ENCODE results near the gene KCNJ15.
"Not testable (repeated sequence)": the region's sequence is repeated elsewhere in the genome, so short reads cannot be mapped to it uniquely, and the experiment has no call there.

Gene KCNJ15

DNA sequence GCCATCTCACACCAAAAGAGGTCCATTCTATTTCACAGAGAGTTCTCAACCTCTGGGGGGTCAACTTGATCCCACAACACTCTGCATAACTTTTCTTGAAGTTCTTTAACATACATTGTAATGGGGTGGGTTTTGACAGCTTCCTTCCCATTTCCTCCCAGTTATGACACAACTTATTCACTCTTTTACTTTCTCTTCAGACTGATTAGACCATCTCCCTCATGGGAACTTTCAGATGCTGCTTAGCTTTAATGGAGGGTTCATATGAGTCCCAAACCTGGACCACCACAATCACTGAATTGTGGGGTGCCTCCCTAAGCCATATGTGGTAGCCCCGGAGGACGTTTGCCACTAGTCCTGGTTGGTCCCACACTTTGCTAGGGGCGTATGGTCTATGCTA is 28.3 kb upstream of the KCNJ15 start:
- TF ChIP-seq OSR1 (CRISPR knock-in tag; IDR thresholded peaks at IDR 0.05) (no peak), BACH2 (CRISPR knock-in tag; IDR thresholded peaks at IDR 0.05; ENCODE audit: borderline replicate concordance) (no peak), SNAI2 (CRISPR knock-in tag; IDR thresholded peaks at IDR 0.05) (no peak), ZNF70 (CRISPR knock-in tag; IDR thresholded peaks at IDR 0.05) (no peak), TOX (CRISPR knock-in tag; IDR thresholded peaks at IDR 0.05; ENCODE audit: borderline replicate concordance) (no peak), ZNF8 (CRISPR knock-in tag; IDR thresholded peaks at IDR 0.05) (no peak)
- no peak for ATAC-seq

- no peak for ATAC-seq
Measured at GRCh38 chr21:38229260-38229877, 27.4 kb upstream of the KCNJ15 start.

GRCh38 chr21:38234395-38235142 is 22.2 kb upstream of the KCNJ15 start:
- no peak for ATAC-seq
- no peak for TF ChIP-seq ARNTL (CRISPR knock-in tag; IDR thresholded peaks at IDR 0.05; ENCODE audit: borderline replicate concordance, low read depth)
- TF ChIP-seq OSR1 (CRISPR knock-in tag; IDR thresholded peaks at IDR 0.05): no peak
- no peak for TF ChIP-seq PPARA (CRISPR knock-in tag; IDR thresholded peaks at IDR 0.05; ENCODE audit: borderline replicate concordance)
- TF ChIP-seq GLIS3 (CRISPR knock-in tag; IDR thresholded peaks at IDR 0.05): no peak
- TF ChIP-seq ZNF565 (CRISPR knock-in tag; conservative IDR thresholded peaks at IDR 0.05; ENCODE audit: low read depth): no peak
- TF ChIP-seq SNAI2 (CRISPR knock-in tag; IDR thresholded peaks at IDR 0.05): no peak
- no peak for TF ChIP-seq TOX (CRISPR knock-in tag; IDR thresholded peaks at IDR 0.05; ENCODE audit: borderline replicate concordance)
- TF ChIP-seq TCF4 (CRISPR knock-in tag; IDR thresholded peaks at IDR 0.05; ENCODE audit: borderline replicate concordance): no peak
- no peak for TF ChIP-seq ISL1 (CRISPR knock-in tag; IDR thresholded peaks at IDR 0.05)
- TF ChIP-seq ZFP3 (CRISPR knock-in tag; IDR thresholded peaks at IDR 0.05): no peak
- TF ChIP-seq ZNF70 (CRISPR knock-in tag; IDR thresholded peaks at IDR 0.05): no peak
- TF ChIP-seq ZC3H10 (CRISPR knock-in tag; IDR thresholded peaks at IDR 0.05): no peak
- TF ChIP-seq, protein P1, sequence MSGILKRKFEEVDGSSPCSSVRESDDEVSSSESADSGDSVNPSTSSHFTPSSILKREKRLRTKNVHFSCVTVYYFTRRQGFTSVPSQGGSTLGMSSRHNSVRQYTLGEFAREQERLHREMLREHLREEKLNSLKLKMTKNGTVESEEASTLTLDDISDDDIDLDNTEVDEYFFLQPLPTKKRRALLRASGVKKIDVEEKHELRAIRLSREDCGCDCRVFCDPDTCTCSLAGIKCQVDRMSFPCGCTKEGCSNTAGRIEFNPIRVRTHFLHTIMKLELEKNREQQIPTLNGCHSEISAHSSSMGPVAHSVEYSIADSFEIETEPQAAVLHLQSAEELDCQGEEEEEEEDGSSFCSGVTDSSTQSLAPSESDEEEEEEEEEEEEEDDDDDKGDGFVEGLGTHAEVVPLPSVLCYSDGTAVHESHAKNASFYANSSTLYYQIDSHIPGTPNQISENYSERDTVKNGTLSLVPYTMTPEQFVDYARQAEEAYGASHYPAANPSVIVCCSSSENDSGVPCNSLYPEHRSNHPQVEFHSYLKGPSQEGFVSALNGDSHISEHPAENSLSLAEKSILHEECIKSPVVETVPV (CRISPR knock-in tag; IDR thresholded peaks at IDR 0.05): no peak
- TF ChIP-seq BACH2 (CRISPR knock-in tag; IDR thresholded peaks at IDR 0.05; ENCODE audit: borderline replicate concordance): no peak
- no peak for TF ChIP-seq ZNF8 (CRISPR knock-in tag; IDR thresholded peaks at IDR 0.05)

More at GRCh38 chr21:38229260-38229877, 27.4 kb upstream of the KCNJ15 start:
- TF ChIP-seq ZNF70 (CRISPR knock-in tag; IDR thresholded peaks at IDR 0.05) (no peak), BACH2 (CRISPR knock-in tag; IDR thresholded peaks at IDR 0.05; ENCODE audit: borderline replicate concordance) (no peak), ARNTL (CRISPR knock-in tag; IDR thresholded peaks at IDR 0.05; ENCODE audit: borderline replicate concordance, low read depth) (no peak), RARB (CRISPR knock-in tag; IDR thresholded peaks at IDR 0.05) (no peak), TCF4 (CRISPR knock-in tag; IDR thresholded peaks at IDR 0.05; ENCODE audit: borderline replicate concordance) (no peak), ZNF8 (CRISPR knock-in tag; IDR thresholded peaks at IDR 0.05) (no peak), OSR1 (CRISPR knock-in tag; IDR thresholded peaks at IDR 0.05) (no peak), CSDC2 (CRISPR knock-in tag; IDR thresholded peaks at IDR 0.05) (no peak), PPARA (CRISPR knock-in tag; IDR thresholded peaks at IDR 0.05; ENCODE audit: borderline replicate concordance) (no peak), POU6F1 (CRISPR knock-in tag; IDR thresholded peaks at IDR 0.05; ENCODE audit: borderline replicate concordance, low read depth) (no peak), SNAI2 (CRISPR knock-in tag; IDR thresholded peaks at IDR 0.05) (no peak)
- TF ChIP-seq, protein P2, sequence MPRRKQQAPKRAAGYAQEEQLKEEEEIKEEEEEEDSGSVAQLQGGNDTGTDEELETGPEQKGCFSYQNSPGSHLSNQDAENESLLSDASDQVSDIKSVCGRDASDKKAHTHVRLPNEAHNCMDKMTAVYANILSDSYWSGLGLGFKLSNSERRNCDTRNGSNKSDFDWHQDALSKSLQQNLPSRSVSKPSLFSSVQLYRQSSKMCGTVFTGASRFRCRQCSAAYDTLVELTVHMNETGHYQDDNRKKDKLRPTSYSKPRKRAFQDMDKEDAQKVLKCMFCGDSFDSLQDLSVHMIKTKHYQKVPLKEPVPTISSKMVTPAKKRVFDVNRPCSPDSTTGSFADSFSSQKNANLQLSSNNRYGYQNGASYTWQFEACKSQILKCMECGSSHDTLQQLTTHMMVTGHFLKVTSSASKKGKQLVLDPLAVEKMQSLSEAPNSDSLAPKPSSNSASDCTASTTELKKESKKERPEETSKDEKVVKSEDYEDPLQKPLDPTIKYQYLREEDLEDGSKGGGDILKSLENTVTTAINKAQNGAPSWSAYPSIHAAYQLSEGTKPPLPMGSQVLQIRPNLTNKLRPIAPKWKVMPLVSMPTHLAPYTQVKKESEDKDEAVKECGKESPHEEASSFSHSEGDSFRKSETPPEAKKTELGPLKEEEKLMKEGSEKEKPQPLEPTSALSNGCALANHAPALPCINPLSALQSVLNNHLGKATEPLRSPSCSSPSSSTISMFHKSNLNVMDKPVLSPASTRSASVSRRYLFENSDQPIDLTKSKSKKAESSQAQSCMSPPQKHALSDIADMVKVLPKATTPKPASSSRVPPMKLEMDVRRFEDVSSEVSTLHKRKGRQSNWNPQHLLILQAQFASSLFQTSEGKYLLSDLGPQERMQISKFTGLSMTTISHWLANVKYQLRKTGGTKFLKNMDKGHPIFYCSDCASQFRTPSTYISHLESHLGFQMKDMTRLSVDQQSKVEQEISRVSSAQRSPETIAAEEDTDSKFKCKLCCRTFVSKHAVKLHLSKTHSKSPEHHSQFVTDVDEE (CRISPR knock-in tag; IDR thresholded peaks at IDR 0.05): no peak
- TF ChIP-seq, protein P1 (CRISPR knock-in tag; IDR thresholded peaks at IDR 0.05): no peak
- TF ChIP-seq, protein P3, sequence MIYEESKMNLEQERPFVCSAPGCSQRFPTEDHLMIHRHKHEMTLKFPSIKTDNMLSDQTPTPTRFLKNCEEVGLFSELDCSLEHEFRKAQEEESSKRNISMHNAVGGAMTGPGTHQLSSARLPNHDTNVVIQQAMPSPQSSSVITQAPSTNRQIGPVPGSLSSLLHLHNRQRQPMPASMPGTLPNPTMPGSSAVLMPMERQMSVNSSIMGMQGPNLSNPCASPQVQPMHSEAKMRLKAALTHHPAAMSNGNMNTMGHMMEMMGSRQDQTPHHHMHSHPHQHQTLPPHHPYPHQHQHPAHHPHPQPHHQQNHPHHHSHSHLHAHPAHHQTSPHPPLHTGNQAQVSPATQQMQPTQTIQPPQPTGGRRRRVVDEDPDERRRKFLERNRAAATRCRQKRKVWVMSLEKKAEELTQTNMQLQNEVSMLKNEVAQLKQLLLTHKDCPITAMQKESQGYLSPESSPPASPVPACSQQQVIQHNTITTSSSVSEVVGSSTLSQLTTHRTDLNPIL (CRISPR knock-in tag; IDR thresholded peaks at IDR 0.05; ENCODE audit: low read depth): no peak

DNA sequence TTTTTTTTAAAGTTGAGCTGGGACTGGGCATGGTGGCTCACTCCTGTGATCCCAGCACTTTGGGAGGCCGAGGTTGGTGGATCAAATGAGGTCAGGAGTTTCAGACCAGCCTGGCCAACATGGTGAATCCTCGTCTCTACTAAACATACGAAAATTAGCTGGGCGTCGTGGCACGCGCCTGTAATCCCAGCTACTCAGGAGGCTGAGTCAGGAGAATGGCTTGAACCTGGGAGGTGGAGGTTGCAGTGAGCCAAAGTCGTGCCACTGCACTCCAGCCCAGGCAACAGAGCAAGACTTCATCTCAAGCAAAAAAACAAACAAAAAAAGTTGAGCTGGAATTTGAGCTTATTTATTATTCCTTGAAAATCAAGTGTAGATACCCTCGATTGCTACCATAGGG is 21.5 kb upstream of the KCNJ15 start:
- ATAC-seq: not testable (repeated sequence)

Measured in SK-N-SH treated with all-trans-retinoic acid at 6 μM for 48 hours (cell line).